Coronary artery (tissue), 2 donors: ENCODE measurements around the gene HSD17B1.
"Not testable (repeated sequence)": the region's sequence is repeated elsewhere in the genome, so short reads cannot be mapped to it uniquely, and the experiment has no call there.

ENCODE experiments used
- DNase-seq: peaks from one replicate; pipeline ENCODE4 v3.0.0-alpha.2; 2017; ENCODE audit warnings: low spot score
- H3K27ac ChIP-seq, 2 donors: fragments of 200-600 bp; sonication (generic); one replicate each; pipeline ENCODE4 v1.5.1; 2016 to 2019
- H3K4me3 ChIP-seq: fragments of 200-600 bp; sonication (generic); 2 replicates; pipeline ENCODE4 v1.5.1; 2016; ENCODE audit warnings: mild to moderate bottlenecking, moderate library complexity
- CTCF ChIP-seq: fragments of 200-600 bp; sonication (generic); IDR thresholded peaks from one replicate; pipeline ENCODE4 v1.5.1; 2019; ENCODE audit warnings: antibody characterized with exemption

HSD17B1 gene

GRCh38 chr17:42538482-42538881, 14.2 kb upstream of the HSD17B1 start:
- no peak for DNase-seq
- no peak overlapping the region for H3K4me3 ChIP-seq
- no peak for TF ChIP-seq CTCF
- no peak overlapping the region for H3K27ac ChIP-seq

- DNase-seq, H3K4me3 ChIP-seq, H3K27ac ChIP-seq: not testable (repeated sequence)
Observed at GRCh38 chr17:42540558-42540957, 12.2 kb upstream of the HSD17B1 start.

GRCh38 chr17:42541041-42541833, 11.5 kb upstream of the HSD17B1 start:
- no peak overlapping the region for H3K4me3 ChIP-seq
- H3K27ac ChIP-seq = no peak overlapping the region
- no peak for TF ChIP-seq CTCF
- no peak for DNase-seq

- DNase-seq = no peak
- TF ChIP-seq CTCF = no peak
- H3K27ac ChIP-seq = no peak overlapping the region
Observed at GRCh38 chr17:42543190-42544079, 9.3 kb upstream of the HSD17B1 start.

GRCh38 chr17:42544874-42545283, 7.8 kb upstream of the HSD17B1 start:
- no peak overlapping the region for H3K27ac ChIP-seq
- H3K4me3 ChIP-seq = no peak overlapping the region
- no peak for DNase-seq
- TF ChIP-seq CTCF = no peak

More at GRCh38 chr17:42543190-42544079, 9.3 kb upstream of the HSD17B1 start:
- H3K4me3 ChIP-seq = no peak overlapping the region

GRCh38 chr17:42545755-42546505, 6.8 kb upstream of the HSD17B1 start:
- not testable (repeated sequence) for H3K27ac ChIP-seq, H3K4me3 ChIP-seq, DNase-seq

- Histone ChIP-seq H3K27ac (no peak overlapping the region), H3K4me3 (no peak overlapping the region)
- DNase-seq = no peak
- no peak for TF ChIP-seq CTCF
Observed at GRCh38 chr17:42547001-42547461, 5.7 kb upstream of the HSD17B1 start.
